Smooth muscle cell of the brain vasculature (primary cell): ENCODE data around the gene PEPD.
"Not testable (repeated sequence)": the region's sequence is repeated elsewhere in the genome, so short reads cannot be mapped to it uniquely, and the experiment has no call there.

Source experiments
- DNase-seq: peaks from one replicate; pipeline ENCODE4 v3.0.0-alpha.2; 2012; ENCODE audit warnings: low read depth, low spot score

PEPD gene

DNA sequence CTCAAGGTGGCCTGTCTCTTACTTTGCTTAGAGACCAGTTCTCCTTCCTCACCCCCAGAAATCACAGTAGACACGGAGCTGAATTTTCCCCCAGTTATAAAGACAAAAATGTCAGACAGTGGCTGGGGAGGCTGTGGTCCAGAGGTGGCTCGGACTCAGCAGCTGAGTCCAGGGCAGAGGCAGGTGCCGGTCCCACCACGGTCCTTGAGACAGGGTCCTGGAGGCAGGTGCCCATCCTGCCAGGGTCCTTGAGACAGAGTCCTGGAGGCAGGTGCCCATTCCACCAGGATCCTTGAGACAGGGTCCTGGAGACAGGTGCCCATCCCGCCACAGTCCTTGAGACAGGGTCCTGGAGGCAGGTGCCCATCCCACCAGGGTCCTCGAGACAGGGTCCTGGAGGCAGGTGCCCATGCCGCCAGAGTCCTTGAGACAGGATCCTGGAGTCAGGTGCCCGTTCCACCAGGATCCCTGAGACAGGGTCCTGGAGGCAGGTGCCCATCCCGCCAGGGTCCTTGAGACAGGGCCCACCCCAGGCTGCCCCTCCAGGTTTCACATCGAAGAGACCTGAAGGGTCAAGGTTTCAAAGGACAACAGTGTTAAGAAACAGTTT, 23.1 kb downstream of the PEPD start:
- DNase-seq = no peak

DNA sequence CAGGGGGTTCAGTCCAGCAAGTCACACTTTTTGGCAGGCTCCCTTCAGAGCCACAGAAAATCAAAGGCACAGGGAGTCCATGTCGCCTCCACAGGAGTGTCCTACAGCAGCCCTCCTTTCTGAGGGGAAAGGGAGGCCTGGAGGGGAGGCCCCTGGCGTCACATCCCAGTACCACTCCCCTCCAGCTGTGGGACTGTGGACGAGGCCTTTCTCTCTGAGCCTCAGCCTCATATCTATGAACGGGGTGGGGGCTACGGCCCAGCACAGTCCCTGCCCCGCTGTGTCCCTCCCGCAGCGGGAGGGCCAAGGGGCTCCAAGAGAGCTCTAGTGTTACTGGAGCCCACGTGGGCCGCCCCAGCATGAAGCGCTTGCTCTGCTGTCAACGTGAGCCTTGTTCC, 23.8 kb downstream of the PEPD start:
- no peak for DNase-seq

- DNase-seq = no peak
Observed at GRCh38 chr19:33497131-33497777, 24.3 kb downstream of the PEPD start.

DNA sequence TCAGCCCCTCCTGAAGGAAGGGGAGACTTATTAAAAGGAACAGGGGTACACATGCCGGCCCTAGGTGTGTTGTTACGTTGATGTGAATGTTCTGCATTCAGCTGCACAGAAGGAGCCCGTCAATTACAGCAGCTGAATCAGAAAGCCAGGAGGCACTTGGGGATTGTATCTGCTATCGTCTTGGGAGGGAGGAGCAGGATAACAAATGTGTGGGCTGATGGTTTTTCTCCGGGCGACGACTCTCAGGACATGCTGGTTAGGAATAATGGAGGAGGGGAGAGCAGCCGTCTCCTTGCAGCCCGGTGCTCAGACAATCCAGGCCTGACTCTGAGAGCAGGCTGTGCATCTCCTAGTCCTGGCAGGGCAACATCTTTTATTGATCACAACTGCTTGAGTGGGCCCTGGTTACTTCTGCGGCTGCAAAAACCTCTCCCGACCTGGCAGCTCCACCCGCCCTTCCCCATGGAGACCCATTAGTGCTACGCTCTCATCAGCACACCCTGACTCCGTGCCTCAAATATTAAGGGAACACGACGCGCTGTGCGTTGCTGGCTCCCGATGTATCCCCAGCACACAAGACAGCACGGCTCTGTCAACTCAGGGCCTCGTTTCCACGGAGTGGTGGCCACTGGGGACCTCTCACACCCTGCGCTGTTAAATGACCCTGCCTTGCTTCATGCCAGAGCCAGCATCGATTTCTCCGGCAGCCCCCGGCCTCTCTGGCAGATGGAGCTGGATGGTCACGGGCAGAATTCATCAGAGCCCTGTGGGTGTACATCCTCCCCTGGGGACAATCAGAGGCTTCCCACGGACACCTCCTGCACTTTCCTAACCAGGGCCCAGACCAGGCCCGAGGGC, 25.3 kb downstream of the PEPD start:
- no peak for DNase-seq

- DNase-seq = no peak
Observed at GRCh38 chr19:33493401-33494275, 28.0 kb downstream of the PEPD start.

GRCh38 chr19:33492951-33493350, 28.6 kb downstream of the PEPD start:
- DNase-seq = no peak

GRCh38 chr19:33492090-33492489, 29.5 kb downstream of the PEPD start:
- no peak for DNase-seq

GRCh38 chr19:33490596-33490995, 31.0 kb downstream of the PEPD start:
- DNase-seq = not testable (repeated sequence)

DNA sequence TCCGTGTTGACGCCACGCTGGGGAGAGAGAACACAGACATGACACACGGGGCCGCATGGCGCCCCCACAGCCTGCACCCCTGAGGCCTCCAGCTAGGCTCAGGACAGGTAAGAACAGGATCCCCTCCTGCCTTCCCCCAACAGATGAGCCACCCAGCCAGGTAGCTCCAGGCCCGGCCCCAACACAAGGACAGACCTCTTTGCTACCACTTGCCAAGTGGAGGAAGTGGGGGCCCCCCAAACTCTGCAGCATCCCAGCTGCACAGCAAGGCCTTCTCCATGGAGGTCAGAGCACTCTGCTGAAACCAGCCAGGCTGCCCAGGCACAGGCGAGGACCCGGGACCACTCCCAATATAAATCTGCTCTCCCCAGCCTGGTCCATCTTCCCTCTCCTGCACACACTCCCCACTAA, 31.5 kb downstream of the PEPD start:
- DNase-seq = no peak

- no peak for DNase-seq
Observed at GRCh38 chr19:33488826-33489225, 32.8 kb downstream of the PEPD start.

GRCh38 chr19:33487901-33488800, 33.4 kb downstream of the PEPD start:
- DNase-seq = no peak

DNA sequence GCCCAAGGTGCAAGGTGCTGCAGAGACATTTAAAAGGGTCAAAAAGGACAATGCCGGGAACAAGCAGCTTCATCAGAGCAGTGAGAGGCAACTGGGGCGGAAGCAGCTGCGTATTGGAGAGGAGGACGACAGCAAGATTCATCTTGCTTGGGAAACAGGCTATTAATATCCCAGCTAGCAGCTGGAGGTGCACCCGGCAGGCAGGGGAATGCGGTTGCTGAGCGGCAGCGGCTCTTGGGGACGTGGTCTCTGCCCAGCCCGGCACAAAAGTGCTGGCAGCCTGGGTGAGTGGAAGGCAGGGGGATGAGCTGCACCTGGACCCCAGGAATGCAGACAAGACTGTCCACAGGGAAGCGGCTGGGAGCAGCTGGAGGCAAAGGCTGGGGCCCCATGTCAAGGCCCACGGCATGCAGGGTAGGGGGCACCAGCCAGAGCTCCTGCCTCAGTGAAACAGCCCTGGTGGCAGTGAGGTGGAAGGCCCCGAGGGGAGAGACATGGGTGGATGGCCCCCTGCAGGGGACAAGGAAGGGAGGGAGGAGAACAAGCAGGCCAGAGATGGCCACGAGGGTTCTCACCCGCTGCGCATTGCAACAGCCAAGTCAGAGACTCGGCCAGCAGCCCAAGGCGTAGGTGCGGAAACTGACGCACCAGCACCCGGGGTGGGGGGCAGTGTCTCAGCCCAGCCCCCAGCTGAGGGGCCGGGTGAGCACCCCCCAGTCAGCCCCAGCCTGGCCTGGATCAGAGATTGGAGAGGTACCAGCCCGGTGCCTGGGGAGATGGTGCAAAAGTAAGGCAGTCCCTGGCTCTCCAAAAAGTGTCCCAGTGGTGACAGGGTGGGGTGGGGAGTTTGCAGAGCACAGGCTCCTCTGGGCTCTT, 34.4 kb downstream of the PEPD start:
- no peak for DNase-seq

DNA sequence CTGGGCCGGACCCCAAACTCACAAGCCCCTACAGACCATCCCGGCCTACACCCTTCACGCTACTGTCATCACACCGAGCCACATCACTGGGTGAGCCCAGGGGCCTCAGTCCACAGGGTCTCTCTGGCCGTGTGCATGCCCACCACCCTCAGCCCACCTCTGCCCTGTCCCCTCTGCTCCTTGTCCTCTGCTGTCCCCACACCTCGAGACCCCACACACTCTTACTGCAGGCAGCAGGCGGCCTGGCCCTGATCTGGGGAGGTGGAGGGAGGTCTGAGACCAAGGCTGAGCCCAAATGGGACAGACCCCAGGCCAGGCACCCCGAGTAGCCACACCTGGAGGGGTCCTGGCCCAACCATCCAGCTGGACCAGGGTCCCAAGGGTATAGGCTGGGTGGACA, 35.2 kb downstream of the PEPD start:
- DNase-seq = no peak

GRCh38 chr19:33484226-33484774, 37.3 kb downstream of the PEPD start:
- no peak for DNase-seq

DNA sequence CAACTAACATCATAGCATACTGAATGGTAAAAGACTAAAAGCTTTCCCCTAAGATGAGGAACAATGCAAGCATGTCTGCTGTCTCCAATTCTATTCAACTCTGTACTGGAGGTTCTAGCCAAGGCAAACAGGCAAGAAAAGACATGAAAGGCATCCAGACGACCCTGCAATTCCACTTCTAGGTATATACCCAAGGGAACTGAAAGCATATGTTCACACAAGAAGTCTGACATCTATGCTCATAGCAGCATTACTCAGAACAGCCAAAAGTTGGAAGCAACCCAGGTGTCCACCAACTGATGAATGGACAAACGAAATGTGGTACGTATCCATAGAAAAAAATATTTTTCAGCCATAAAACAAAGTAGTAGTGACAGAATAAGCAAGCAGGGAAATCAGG, 39.1 kb downstream of the PEPD start:
- DNase-seq = no peak

GRCh38 chr19:33481863-33482262, 39.7 kb downstream of the PEPD start:
- DNase-seq = no peak

- DNase-seq = not testable (repeated sequence)
Observed at GRCh38 chr19:33479570-33479969, 42.0 kb downstream of the PEPD start.

DNA sequence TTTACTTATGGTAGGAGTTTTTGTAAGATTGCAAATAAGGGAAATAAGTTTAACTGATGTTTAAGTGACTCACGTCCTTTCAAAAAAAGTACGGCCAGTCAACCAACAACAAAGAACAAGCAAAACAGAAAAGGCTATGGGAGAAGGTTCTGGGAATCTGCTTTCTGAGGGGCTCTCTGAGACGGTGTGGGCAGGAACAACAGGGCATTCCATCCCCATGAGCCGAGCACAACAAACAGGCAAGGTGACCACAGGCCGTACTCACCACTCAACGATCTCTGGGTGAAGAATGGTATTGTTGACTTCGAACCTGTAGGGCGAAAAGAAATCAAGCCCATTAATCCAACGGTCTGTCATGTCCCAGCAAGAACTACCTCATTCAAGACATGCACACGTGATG, 43.8 kb downstream of the PEPD start:
- DNase-seq = no peak

GRCh38 chr19:33476151-33476707, 45.4 kb downstream of the PEPD start:
- DNase-seq = no peak
